GM12865 (cell line): ENCODE data around the gene OLFML2A.

Experiments used
- DNase-seq: peaks from one replicate; pipeline ENCODE4 v3.0.0; 2010; ENCODE audit warnings: low read depth
- H3K4me3 ChIP-seq: 2 replicates; pipeline ENCODE4 v1.5.1; 2011; ENCODE audit warnings: mild to moderate bottlenecking, low read depth, low read length, control low read depth
- CTCF ChIP-seq: IDR thresholded peaks from 2 replicates; pipeline ENCODE4 v1.5.1; 2011; ENCODE audit warnings: low read length, control low read depth, low read depth, inconsistent platforms; ENCODE audit not compliant: insufficient read depth; ENCODE audit errors: missing control alignments

The OLFML2A gene

GRCh38 chr9:124782661-124783574 lies 6.0 kb downstream of the OLFML2A start:
- H3K4me3 ChIP-seq: no peak overlapping the region
- no peak for TF ChIP-seq CTCF
- DNase-seq: no peak

- no peak overlapping the region for H3K4me3 ChIP-seq
- TF ChIP-seq CTCF: no peak
- no peak for DNase-seq
These were observed 6.9 kb downstream of the OLFML2A start for GRCh38 chr9:124783830-124784229.

GRCh38 chr9:124784509-124784908 lies 7.6 kb downstream of the OLFML2A start:
- no peak for TF ChIP-seq CTCF
- no peak for DNase-seq
- no peak overlapping the region for H3K4me3 ChIP-seq

- H3K4me3 ChIP-seq: no peak overlapping the region
- no peak for DNase-seq
- TF ChIP-seq CTCF: no peak
These were observed 10.1 kb downstream of the OLFML2A start for GRCh38 chr9:124786881-124787573.

- DNase-seq: no peak
- no peak overlapping the region for H3K4me3 ChIP-seq
- no peak for TF ChIP-seq CTCF
These were observed 11.7 kb downstream of the OLFML2A start for GRCh38 chr9:124788542-124789217.

- DNase-seq: no peak
- no peak overlapping the region for H3K4me3 ChIP-seq
- TF ChIP-seq CTCF: no peak
These were observed 12.6 kb downstream of the OLFML2A start for GRCh38 chr9:124789531-124789930.
